Stimulated activated CD4-positive, alpha-beta T cell treated with anti-CD3 and anti-CD28 coated beads, TNF-alpha, amount 100 ng/mL, for 1 hour (primary cell): ENCODE data around the gene PLA2R1.

Experiments
- DNase-seq, 3 donors: peaks; one replicate each; pipeline ENCODE4 v3.0.0-alpha.2; 2020; ENCODE audit warnings: low read depth in 3 of 3, low spot score in 1 of 3

The PLA2R1 gene

GRCh38 chr2:159897720-159898119, 164.7 kb downstream of the PLA2R1 start:
- no peak for DNase-seq

GRCh38 chr2:159897081-159897480, 165.3 kb downstream of the PLA2R1 start:
- DNase-seq = no peak

- DNase-seq = no peak
Measured at GRCh38 chr2:159895258-159896065, 167.0 kb downstream of the PLA2R1 start.

- DNase-seq = no peak
Measured at GRCh38 chr2:159894145-159894838, 168.1 kb downstream of the PLA2R1 start.

GRCh38 chr2:159892990-159893810, 169.2 kb downstream of the PLA2R1 start:
- DNase-seq = no peak

GRCh38 chr2:159891917-159892730, 170.3 kb downstream of the PLA2R1 start:
- DNase-seq = no peak

GRCh38 chr2:159891267-159891588, 171.2 kb downstream of the PLA2R1 start:
- DNase-seq = no peak

GRCh38 chr2:159890551-159891266, 171.7 kb downstream of the PLA2R1 start:
- no peak for DNase-seq

- no peak for DNase-seq
Measured at GRCh38 chr2:159882130-159882745, 180.2 kb downstream of the PLA2R1 start.
